Urinary bladder (tissue), 4 donors: ENCODE measurements around the gene TLK1. TPM values are rescaled to one million over a fixed set of nuclear protein-coding genes. Genes with fewer than 3 reads are reported as not detected.

Experiments used
- DNase-seq: peaks from one replicate; pipeline ENCODE4 v3.0.0-alpha.2; 2015; ENCODE audit errors: extremely low spot score
- H3K27ac ChIP-seq: one replicate; pipeline ENCODE4 v1.5.1; 2013; ENCODE audit warnings: low read depth, mild to moderate bottlenecking, moderate library complexity
- H3K36me3 ChIP-seq: one replicate; pipeline ENCODE4 v1.6.1; 2013; ENCODE audit warnings: mild to moderate bottlenecking, moderate library complexity; ENCODE audit not compliant: insufficient read depth
- H3K4me1 ChIP-seq: one replicate; pipeline ENCODE4 v1.6.1; 2013; ENCODE audit warnings: mild to moderate bottlenecking, moderate library complexity; ENCODE audit not compliant: insufficient read depth
- H3K4me3 ChIP-seq: one replicate; pipeline ENCODE4 v1.5.1; 2013; ENCODE audit warnings: low read depth, low read length
- WGBS: extraction: QIAGEN DNeasy Blood & Tissue Kit; methylation state at CpG from one replicate; pipeline ENCODE4 v1.1.7; 2013; 5-methylcytosine and 5-hydroxymethylcytosine counted together
- polyA plus RNA-seq: library from polyadenylated mRNA; stranded (reverse); fragments of 200-250 nt; gene quantifications from one replicate; pipeline ENCODE4 v1.2.3, GENCODE V29; 2013
- total RNA-seq: library from RNA; depleted of rRNA; stranded (reverse); fragments of >200 nt; gene quantifications from one replicate; pipeline ENCODE4 v1.2.3, GENCODE V29; 2014
- donor health status: healthy with polysubstance abuse.
- donor health status: healthy.

Gene TLK1
- total RNA-seq (50.9 TPM), polyA plus RNA-seq (23.3 TPM)

DNA sequence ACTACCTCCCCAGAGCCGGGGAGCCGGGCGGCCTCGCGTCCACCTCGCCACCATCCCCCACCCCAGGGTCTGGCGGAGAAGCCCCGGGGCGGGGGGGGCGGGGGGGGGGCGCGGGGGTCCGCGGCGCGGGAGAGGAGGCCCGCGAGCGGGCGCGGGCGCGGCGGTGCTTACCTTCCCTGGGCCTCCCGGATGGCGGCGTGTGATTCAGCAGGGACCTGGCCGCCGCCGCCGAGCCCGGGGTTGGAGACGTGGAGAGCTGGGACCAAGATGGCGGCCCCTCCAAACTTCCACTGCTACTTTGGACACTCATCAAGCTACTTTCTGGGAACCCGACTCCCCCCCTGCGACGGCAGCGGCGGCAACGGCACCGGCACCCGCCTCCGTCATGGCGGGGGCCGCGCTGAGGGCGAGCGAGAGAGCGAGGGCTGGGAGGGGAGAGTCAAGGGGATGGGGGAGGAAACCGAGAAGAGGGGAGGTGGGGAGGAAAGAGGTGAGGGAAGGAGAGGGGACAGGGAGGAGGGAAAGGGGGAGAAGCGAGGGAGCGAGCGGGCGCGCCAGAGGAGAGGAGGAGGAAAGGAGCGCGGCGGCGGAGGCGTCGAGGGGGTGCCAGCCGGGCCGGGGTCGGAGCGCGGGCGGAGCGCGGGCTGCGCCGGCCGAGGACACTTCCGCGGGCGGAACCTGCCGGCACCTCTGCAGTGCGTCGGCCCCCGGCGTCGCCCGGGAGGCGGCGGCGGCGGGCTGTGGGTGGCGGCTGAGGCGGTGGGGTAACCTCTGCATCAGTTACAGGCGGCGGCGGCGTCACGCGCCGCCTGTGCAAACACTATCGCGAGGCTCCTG is at the start of gene TLK1:
Gene TLK1 (minus strand): TSS at position 775 of the 837 bp plus-strand sequence. CDS start 465 bp downstream, at position 310.
- peak; percentile 41 for DNase-seq
- H3K4me3 ChIP-seq = peak within 1 kb of the TSS; percentile 98
- WGBS = under 1% methylated on average over 91 of the region's 97 CpGs
- peak within 1 kb of the TSS; percentile 99 for H3K27ac ChIP-seq
- H3K4me1 ChIP-seq = no peaks in the 10 kb centered on the region
- no peaks in the 10 kb centered on the region for H3K36me3 ChIP-seq

DNA sequence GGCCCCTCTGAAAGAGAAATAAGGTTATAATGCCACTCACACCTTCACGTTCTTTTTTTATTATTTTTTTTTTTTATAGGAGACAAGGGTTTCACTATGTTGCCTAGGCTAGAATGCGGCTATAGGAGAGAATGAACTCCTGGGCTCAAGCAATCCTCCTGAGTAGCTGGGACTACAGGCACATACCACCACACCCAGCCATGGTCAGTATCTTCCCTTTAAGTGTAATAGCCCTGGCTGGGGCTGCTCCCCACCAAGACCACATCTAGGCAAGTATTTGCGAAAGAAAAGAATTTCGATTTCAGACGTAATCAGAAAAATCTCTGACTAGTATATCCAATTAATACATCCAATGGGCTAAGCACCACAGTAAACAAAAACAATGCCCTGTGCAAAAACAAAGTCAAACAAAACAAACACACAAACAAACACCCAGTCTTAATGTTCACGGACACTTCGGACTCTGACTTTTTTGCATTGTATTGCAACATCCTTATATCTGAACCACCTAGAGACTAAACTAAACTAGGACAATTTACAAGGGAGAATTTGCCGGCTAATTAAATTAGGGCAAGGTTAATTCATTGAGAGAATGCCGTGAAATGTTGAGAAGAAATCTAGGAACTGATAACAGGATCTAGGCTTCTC is 49.6 kb upstream of the TLK1 start:
- no peaks in the 10 kb centered on the region for H3K4me1 ChIP-seq
- H3K4me3 ChIP-seq = no peak overlapping the region
- H3K36me3 ChIP-seq = no peaks in the 10 kb centered on the region
- no peak overlapping the region for H3K27ac ChIP-seq
- DNase-seq = no peak
- WGBS = 74% methylated on average over 9 of the region's 9 CpGs

DNA sequence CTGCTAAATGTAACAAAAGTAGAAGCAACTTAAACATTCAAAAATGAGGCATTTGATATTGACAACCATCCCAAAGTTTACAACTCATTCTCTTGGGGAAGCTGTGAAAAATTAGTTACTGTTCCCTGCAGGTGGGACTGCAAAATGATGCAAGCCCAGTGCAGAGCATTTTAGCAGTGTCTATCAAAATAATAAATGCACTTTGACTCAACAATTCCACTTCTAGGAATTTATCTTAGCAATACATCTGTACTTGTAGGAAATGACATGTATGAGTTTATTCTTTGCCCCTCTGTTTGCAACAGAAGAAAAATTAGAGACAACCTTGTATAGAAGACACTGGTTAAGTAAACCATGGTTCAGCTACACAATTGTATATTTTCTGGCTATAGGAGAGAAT is 48.0 kb upstream of the TLK1 start:
- Histone ChIP-seq H3K4me1 (no peaks in the 10 kb centered on the region), H3K4me3 (no peak overlapping the region), H3K27ac (no peak overlapping the region), H3K36me3 (no peaks in the 10 kb centered on the region)
- no peak for DNase-seq

GRCh38 chr2:171206422-171207115 is 45.9 kb upstream of the TLK1 start:
- Histone ChIP-seq H3K4me3 (no peak overlapping the region), H3K36me3 (no peaks in the 10 kb centered on the region), H3K27ac (no peak overlapping the region), H3K4me1 (no peaks in the 10 kb centered on the region)
- WGBS = 95% methylated on average over 2 of the region's 2 CpGs
- DNase-seq = no peak

DNA sequence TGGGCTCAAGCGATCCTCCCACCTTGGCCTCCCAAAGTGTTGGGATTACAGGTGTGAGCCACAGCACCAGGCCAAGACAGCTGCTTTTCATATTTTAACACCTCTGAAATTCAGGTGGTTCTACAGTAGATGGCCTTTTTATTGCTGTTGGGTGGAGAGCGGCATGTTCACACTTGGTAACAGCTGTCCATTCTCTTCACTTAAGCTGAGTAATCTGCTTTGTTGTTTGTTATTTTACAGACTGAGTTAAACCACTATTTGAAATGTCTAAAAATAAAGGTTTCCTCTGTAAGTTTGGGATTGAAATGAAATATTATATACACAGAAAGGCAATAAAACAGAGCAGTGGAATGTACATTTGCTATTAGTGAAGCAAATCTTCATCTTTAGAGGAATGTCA is 44.9 kb upstream of the TLK1 start:
- 84% methylated on average over 2 of the region's 2 CpGs for WGBS
- Histone ChIP-seq H3K4me3 (no peak overlapping the region), H3K4me1 (no peaks in the 10 kb centered on the region), H3K27ac (no peak overlapping the region), H3K36me3 (no peaks in the 10 kb centered on the region)
- DNase-seq = no peak

DNA sequence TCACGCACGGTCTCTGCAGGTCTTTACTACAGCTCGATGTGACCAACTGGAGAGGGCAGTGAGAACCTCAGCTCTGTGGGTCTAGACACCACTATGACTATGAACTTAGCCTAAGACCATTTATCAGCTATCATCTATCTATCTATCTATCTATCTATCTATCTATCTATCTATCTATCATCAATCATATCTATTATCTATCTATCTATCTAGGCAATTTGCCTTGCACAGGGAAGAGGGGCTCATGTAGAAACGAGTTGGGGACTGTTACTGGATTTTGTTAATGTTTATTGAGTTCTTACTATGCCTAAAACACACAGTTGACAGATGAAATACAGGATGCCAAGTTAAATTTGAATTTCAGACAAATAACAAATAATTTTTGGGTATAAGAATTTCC is 41.1 kb upstream of the TLK1 start:
- H3K4me3 ChIP-seq = no peak overlapping the region
- no peaks in the 10 kb centered on the region for H3K4me1 ChIP-seq
- DNase-seq = no peak
- 71% methylated on average over 4 of the region's 4 CpGs for WGBS
- H3K27ac ChIP-seq = no peak overlapping the region
- H3K36me3 ChIP-seq = peaks cover 1% of the 10 kb centered on the region

GRCh38 chr2:171201271-171201670 is 40.6 kb upstream of the TLK1 start:
- 56% methylated on average over 1 of the region's 1 CpG for WGBS
- no peak overlapping the region for H3K27ac ChIP-seq
- no peak overlapping the region for H3K4me3 ChIP-seq
- H3K36me3 ChIP-seq = peaks cover 1% of the 10 kb centered on the region
- DNase-seq = no peak
- H3K4me1 ChIP-seq = no peaks in the 10 kb centered on the region

- H3K4me3 ChIP-seq = no peak overlapping the region
- H3K4me1 ChIP-seq = no peaks in the 10 kb centered on the region
- no peak for DNase-seq
- 99% methylated on average over 1 of the region's 1 CpG for WGBS
- no peak overlapping the region for H3K27ac ChIP-seq
- peaks cover 1% of the 10 kb centered on the region for H3K36me3 ChIP-seq
Measured at GRCh38 chr2:171200469-171200868, 39.8 kb upstream of the TLK1 start.

DNA sequence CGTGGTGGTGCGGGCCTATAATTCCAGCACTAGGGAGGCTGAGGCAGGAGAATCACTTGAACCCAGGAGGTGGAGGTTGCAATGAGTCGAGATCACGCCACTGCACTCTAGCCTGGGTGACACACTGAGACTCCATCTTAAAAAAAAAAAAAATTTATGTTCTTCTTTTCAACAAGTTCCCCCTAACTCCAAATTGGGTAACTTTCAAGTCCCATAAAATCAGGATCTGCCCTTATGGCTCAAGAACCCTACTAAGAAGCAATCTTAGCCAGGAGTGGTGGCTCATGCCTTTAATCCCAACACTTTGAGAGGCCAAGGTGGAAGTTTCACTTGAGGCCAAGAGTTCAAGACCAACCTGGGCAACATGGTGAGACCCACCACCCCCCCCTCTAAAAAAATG is 30.3 kb upstream of the TLK1 start:
- DNase-seq = no peak
- Histone ChIP-seq H3K4me3 (no peak overlapping the region), H3K27ac (no peak overlapping the region), H3K4me1 (no peaks in the 10 kb centered on the region), H3K36me3 (no peaks in the 10 kb centered on the region)
- WGBS = 97% methylated on average over 4 of the region's 4 CpGs

GRCh38 chr2:171187819-171188218 is 27.1 kb upstream of the TLK1 start:
- H3K4me3 ChIP-seq = no peak overlapping the region
- no peaks in the 10 kb centered on the region for H3K4me1 ChIP-seq
- H3K36me3 ChIP-seq = no peaks in the 10 kb centered on the region
- no peak for DNase-seq
- no peak overlapping the region for H3K27ac ChIP-seq

GRCh38 chr2:171187177-171187576 is 26.5 kb upstream of the TLK1 start:
- no peak overlapping the region for H3K27ac ChIP-seq
- H3K4me3 ChIP-seq = no peak overlapping the region
- no peaks in the 10 kb centered on the region for H3K4me1 ChIP-seq
- H3K36me3 ChIP-seq = no peaks in the 10 kb centered on the region
- no peak for DNase-seq
- 91% methylated on average over 2 of the region's 2 CpGs for WGBS

GRCh38 chr2:171185941-171186340 is 25.2 kb upstream of the TLK1 start:
- DNase-seq = no peak
- WGBS = 36% methylated on average over 3 of the region's 3 CpGs
- H3K36me3 ChIP-seq = no peaks in the 10 kb centered on the region
- no peak overlapping the region for H3K4me3 ChIP-seq
- H3K4me1 ChIP-seq = no peaks in the 10 kb centered on the region
- H3K27ac ChIP-seq = no peak overlapping the region

- H3K36me3 ChIP-seq = no peaks in the 10 kb centered on the region
- no peaks in the 10 kb centered on the region for H3K4me1 ChIP-seq
- 34% methylated on average over 2 of the region's 2 CpGs for WGBS
- no peak overlapping the region for H3K4me3 ChIP-seq
- H3K27ac ChIP-seq = no peak overlapping the region
- no peak for DNase-seq
Measured at GRCh38 chr2:171185165-171185818, 24.6 kb upstream of the TLK1 start.
